ES-I3 (cell line): ENCODE data around the gene C1QL4.
A peak's percentile ranks its signal among the peaks of the same experiment; 100 is the strongest.
"Not testable (repeated sequence)": the region's sequence is repeated elsewhere in the genome, so short reads cannot be mapped to it uniquely, and the experiment has no call there.

Experiments used
- H3K36me3 ChIP-seq: 2 replicates; pipeline ENCODE4 v1.6.1; 2013; ENCODE audit warnings: mild to moderate bottlenecking, low read length, control low read depth, moderate library complexity; ENCODE audit not compliant: insufficient read depth
- H3K4me1 ChIP-seq: 2 replicates; pipeline ENCODE4 v1.6.1; 2013; ENCODE audit warnings: mild to moderate bottlenecking, control low read depth, low read length; ENCODE audit not compliant: insufficient read depth
- H3K9ac ChIP-seq: 2 replicates; pipeline ENCODE4 v1.6.1; 2013; ENCODE audit warnings: low read depth, mild to moderate bottlenecking, low read length, moderate library complexity
- H3K9me3 ChIP-seq: 2 replicates; pipeline ENCODE4 v1.6.1; 2013; ENCODE audit warnings: mild to moderate bottlenecking, low read length, moderate library complexity; ENCODE audit not compliant: control insufficient read depth, insufficient read depth

The C1QL4 gene

DNA sequence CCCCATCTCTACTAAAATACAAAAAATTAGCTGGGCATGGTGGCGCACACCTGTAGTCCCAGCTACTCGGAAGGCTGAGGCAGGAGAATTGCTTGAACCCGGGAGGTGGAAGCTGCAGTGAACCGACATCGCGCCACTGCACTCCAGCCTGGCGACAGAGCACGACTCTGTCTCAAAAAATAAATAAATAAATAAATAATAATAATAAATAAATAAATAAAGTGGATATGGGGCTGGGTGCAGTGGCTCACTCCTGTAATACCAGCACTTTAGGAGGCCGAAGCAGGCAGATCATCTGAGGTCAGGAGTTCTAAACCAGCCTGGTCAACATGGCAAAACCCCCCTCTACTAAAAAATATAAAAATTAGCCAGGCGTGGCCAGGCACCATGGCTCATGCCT is 19.9 kb downstream of the C1QL4 start:
- not testable (repeated sequence) for H3K9me3 ChIP-seq, H3K4me1 ChIP-seq, H3K36me3 ChIP-seq, H3K9ac ChIP-seq

DNA sequence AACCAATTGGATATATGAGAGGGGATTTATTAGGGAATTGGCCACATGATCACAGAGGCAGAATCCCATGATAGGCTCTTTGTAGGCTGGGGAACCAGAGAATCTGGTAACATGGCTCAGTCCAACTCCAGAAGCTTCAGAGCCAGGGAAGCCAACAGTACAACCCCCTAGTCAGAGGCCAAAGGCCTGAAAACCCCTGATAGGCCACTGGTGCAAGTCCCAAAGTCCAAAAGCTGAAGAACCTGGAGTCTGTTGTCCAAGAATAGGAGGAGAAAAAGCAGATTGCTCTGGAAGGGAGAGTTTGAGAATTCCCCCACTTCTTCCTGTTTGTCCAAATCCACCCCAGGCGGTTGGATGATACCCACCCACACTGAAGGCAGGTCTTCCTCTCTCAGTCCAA is 22.2 kb downstream of the C1QL4 start:
- Histone ChIP-seq H3K4me1 (no peaks in the 10 kb centered on the region), H3K9me3 (no peaks in the 10 kb centered on the region), H3K36me3 (no peaks in the 10 kb centered on the region), H3K9ac (no peak overlapping the region)

DNA sequence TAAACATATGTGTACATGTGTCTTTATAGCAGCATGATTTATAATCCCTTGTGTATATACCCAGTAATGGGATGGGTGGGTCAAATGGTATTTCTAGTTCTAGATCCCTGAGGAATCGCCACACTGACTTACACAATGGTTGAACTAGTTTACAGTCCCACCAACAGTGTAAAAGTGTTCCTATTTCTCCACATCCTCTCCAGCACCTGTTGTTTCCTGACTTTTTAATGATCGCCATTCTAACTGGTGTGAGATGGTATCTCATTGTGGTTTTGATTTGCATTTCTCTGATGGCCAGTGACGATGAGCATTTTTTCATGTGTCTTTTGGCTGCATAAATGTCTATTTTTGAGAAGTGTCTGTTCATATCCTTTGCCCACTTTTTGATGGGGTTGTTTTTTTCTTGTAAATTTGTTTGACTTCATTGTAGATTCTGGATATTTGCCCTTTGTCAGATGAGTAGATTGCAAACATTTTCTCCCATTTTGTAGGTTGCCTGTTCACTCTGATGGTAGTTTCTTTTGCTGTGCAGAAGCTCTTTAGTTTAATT is 26.5 kb downstream of the C1QL4 start:
- H3K4me1 ChIP-seq, H3K9me3 ChIP-seq, H3K36me3 ChIP-seq, H3K9ac ChIP-seq: not testable (repeated sequence)

DNA sequence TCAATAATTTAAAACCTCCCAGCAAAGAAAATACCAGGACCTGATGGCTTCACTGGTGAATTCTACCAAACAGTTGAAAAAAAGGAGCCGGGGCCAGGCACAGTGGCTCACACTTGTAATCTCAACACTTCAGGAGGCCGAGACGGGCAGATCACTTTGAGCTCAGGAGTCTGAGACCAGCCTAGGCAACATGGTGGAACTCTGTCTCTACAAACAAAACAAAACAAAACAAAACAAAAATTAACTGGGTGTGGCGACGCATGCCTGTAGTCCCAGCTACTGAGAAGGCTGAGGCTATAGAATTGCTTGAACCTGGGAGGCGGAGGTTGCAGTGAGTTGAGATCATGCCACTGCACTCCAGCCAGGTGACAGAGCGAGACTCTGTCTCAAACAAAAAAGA is 27.6 kb downstream of the C1QL4 start:
- Histone ChIP-seq H3K9me3 (no peaks in the 10 kb centered on the region), H3K36me3 (no peaks in the 10 kb centered on the region), H3K9ac (no peak overlapping the region), H3K4me1 (no peaks in the 10 kb centered on the region)

DNA sequence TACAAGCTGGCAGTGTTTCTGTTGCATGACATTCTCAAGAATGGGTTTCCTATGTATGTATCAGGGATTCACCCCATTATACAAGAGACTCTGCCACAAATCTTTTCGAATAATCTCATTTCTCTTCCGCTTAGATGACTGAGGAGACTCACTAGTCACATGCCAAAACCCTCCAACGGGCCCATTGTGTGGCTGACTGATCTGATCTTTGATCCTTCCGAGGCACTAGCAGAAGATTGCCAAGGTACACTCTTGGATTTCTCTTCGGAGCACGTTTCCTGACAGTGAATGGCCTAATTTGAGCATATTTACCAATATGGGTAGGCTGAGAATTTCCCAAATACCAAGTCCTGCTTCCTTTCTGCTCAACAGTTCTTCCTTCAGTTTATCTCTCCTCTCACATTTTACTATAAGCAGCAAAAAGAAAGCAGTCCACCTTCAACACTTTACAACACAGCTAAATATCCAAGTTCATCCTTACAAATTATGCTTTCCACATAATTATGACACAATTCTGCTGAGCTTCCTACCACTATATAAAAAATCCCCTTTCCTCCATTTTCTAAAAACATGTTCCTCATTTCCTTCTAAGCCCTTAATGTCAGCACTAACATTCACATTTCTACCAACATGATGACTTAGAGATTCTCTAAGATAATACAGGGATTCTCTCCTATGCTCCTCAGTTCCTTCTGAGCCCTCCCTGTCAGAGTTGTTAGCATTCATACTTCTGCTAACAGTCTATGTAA is 31.1 kb downstream of the C1QL4 start:
- Histone ChIP-seq H3K4me1 (no peaks in the 10 kb centered on the region), H3K36me3 (no peaks in the 10 kb centered on the region), H3K9ac (no peak overlapping the region), H3K9me3 (no peaks in the 10 kb centered on the region)

DNA sequence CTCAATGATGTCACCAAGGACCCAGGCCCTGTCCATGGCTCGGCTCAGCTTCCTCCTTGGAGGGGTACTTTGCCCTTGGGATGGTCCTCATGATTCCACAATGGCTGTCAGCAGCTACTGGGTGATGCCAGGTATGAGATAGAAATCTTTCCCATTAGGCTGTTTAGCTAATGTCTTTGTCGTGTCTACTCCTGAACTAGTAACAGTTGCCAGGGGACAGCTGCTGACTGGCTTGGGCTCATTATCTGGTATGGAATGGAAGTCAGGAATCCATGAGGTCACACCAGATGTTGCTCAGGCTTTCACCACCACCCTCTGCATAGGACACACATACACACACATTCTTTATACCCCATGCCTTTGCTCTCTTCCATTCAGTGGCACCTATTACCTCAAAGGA is 32.8 kb downstream of the C1QL4 start:
- Histone ChIP-seq H3K36me3 (no peaks in the 10 kb centered on the region), H3K9ac (no peak overlapping the region), H3K4me1 (no peaks in the 10 kb centered on the region), H3K9me3 (no peaks in the 10 kb centered on the region)

DNA sequence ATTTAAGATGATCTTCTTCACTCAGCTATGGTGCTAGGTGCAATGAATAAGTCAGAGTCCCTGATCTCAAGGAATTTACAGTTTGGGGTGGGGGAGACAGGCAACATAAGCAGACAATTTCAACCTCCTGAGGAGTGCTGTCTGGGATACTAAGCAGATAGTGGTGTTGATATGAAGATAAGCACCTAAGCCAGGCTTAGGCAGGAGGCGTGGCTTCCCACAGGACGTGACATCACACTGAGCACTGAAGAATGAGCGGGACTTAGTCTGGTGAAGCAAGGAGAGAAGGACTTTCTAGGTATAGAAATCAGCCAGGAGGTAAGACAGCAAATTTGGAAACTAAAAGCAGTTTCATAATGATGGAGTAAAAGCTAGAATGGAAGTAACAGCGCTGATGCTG is 35.2 kb downstream of the C1QL4 start:
- H3K4me1 ChIP-seq: no peaks in the 10 kb centered on the region
- H3K9me3 ChIP-seq: no peaks in the 10 kb centered on the region
- H3K36me3 ChIP-seq: no peaks in the 10 kb centered on the region
- no peak overlapping the region for H3K9ac ChIP-seq

DNA sequence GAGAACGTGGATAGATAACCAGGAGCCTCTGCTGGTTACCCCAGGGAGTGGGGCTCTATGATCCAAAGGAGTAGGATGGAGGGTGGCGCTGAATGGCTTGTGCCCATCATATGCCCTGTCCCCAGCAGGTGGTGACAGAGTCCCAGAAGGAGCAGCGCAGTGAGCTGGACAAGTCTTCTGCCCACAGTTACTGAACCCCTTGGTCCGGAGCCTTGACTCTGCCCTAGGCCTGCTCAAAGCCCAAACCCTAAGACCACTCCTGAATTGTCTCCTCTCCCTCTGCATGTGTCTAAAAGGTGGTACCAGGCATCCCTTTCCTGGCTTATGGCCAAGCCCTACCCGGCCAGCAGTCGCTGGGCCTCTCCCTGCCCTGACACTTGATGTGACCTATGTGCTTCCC is 38.8 kb downstream of the C1QL4 start:
- no peaks in the 10 kb centered on the region for H3K36me3 ChIP-seq
- H3K9me3 ChIP-seq: no peaks in the 10 kb centered on the region
- peaks cover 11% of the 10 kb centered on the region; the same call in 1 of the 2 replicates for H3K4me1 ChIP-seq
- no peak overlapping the region for H3K9ac ChIP-seq

DNA sequence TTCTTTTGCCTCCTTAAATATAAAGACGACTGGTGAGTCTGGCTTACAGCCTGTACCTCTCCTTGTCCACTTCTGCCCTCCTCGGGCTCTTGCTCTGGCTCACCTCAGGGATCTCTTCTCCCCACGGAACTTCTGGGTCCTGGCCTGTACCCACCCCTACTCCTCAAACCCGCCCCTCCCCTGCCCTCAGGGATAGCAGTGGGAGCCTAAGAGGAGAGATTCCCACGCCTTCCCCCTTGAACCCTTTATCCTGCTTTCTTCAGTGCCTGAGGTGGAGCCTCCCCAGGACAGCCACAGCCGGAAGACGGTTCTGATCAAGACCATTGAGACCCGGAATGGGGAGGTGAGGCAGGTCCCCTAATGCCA is 39.3 kb downstream of the C1QL4 start:
- Histone ChIP-seq H3K9me3 (no peaks in the 10 kb centered on the region), H3K36me3 (no peaks in the 10 kb centered on the region), H3K4me1 (peaks cover 11% of the 10 kb centered on the region; the same call in 1 of the 2 replicates), H3K9ac (no peak overlapping the region)

DNA sequence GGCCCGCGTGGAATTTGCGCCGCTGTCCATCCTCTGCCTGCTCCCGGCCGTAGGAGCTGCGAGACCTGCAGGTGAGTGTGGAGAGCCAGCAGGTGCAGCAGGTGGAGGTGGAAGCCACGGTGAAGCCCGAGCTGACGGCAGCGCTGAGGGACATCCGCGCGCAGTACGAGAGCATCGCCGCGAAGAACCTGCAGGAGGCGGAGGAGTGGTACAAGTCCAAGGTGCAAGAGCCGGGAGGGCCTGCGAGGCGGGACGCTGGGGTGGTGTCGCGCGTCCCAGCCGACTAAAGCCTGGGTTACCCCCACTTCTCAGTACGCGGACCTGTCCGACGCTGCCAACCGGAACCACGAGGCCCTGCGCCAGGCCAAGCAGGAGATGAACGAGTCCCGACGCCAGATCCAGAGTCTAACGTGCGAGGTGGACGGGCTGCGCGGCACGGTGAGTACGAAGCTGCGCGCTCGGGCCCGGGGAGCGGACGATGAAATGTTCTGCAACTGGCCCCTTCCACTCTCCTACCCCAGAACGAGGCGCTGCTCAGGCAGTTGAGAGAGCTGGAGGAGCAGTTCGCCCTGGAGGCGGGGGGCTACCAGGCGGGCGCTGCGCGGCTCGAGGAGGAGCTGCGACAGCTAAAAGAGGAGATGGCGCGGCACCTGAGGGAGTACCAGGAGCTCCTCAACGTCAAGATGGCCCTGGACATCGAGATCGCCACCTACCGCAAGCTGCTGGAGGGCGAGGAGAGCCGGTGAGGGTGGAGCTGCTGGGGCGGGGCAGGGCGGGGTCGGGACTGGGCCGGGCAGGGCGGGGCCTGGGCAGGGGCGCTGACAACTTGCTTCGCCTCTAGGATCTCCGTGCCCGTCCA is 39.9 kb downstream of the C1QL4 start:
- Histone ChIP-seq H3K4me1 (peaks cover 11% of the 10 kb centered on the region; the same call in 1 of the 2 replicates), H3K36me3 (no peaks in the 10 kb centered on the region), H3K9me3 (no peaks in the 10 kb centered on the region), H3K9ac (peak overlapping the region; percentile 44; the same call in 1 of the 2 replicates)

DNA sequence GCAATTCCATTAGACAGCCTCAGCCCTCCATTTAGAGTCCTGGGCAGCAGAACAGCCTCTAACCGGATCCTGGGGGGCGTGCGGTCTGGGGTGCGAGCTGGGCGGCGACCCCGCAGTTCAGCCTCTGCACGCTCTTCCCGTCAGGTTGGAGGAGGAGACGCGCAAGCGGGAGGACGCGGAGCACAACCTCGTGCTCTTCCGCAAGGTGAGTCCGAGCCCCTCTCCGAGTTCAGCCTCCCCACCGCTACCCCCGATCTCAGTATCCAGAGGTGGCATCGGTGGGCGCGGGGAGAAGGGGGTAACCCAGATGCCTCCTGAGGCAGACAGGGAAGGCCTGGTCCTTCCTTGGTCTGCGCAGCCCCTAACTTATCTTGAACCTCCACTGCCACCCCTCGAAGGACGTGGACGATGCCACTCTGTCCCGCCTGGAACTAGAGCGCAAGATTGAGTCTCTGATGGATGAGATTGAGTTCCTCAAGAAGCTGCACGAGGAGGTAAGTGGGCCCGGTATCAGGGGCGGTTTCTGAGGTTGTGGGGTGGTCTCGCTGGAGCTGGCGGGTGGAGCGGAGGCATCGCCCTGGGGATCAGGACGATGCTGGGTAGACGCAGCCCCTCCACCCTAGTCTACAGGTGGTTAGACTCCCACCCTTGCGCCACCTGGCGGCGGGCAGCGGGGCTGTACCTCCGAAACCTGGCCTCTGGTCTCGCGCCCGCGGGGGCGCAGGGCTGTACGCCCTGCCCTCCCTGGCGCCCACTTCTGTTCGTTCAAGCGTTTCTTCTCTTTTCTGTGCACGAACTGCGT is 40.8 kb downstream of the C1QL4 start:
- Histone ChIP-seq H3K4me1 (peaks cover 11% of the 10 kb centered on the region; the same call in 1 of the 2 replicates), H3K9me3 (no peaks in the 10 kb centered on the region), H3K36me3 (no peaks in the 10 kb centered on the region), H3K9ac (peak overlapping the region; percentile 44; the same call in 1 of the 2 replicates)

DNA sequence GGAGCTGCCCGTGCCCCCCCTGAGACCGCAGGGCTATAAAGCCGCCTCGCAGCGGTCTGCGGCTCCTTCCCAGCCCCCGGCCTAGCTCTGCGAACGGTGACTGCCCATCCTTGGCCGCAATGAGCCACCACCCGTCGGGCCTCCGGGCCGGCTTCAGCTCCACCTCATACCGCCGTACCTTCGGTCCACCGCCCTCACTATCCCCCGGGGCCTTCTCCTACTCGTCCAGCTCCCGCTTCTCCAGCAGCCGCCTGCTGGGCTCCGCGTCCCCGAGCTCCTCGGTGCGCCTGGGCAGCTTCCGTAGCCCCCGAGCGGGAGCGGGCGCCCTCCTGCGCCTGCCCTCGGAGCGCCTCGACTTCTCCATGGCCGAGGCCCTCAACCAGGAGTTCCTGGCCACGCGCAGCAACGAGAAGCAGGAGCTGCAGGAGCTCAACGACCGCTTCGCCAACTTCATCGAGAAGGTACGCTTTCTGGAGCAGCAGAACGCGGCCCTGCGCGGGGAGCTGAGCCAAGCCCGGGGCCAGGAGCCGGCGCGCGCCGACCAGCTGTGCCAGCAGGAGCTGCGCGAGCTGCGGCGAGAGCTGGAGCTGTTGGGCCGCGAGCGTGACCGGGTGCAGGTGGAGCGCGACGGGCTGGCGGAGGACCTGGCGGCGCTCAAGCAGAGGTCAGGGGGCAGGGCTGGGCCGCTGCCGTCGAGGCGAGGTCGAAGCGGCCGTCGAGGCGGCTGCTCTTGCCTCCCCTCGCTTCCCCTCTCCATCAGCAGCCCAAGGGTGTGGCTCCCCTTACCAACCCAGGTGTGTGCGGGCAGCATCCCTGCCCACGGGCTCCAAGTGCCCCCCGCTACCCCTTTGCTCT is 41.7 kb downstream of the C1QL4 start, which contains the start of gene PRPH:
Gene PRPH, plus strand, starts transcription at position 66 of the 855 bp plus-strand sequence. Its CDS starts 54 bp downstream, at position 120.
- no peaks in the 10 kb centered on the region for H3K36me3 ChIP-seq
- H3K4me1 ChIP-seq: peaks cover 11% of the 10 kb centered on the region; the same call in 1 of the 2 replicates
- no peaks in the 10 kb centered on the region for H3K9me3 ChIP-seq
- H3K9ac ChIP-seq: peak within 1 kb of the TSS; percentile 42; the same call in 1 of the 2 replicates

DNA sequence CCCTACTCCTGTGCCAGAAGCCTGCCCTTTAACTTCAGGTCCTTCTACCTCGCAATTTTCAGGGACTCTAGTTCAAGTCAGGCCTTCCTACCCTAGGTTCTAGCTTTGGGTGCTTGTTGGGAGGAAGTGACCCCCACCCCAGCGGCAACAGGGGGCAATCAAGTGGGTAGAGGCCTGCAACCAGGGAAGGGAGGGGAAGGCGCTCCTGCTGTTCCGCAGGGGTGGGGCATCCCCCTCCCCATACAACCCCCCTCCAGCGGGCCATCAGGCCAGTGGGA is 42.2 kb downstream of the C1QL4 start:
- Histone ChIP-seq H3K9ac (peak overlapping the region; percentile 42; the same call in 1 of the 2 replicates), H3K4me1 (peaks cover 11% of the 10 kb centered on the region; the same call in 1 of the 2 replicates), H3K36me3 (no peaks in the 10 kb centered on the region), H3K9me3 (no peaks in the 10 kb centered on the region)
